Brain microvascular endothelial cell (primary cell): ENCODE measurements around the gene DLL4.

Experiments
- DNase-seq: peaks from one replicate; pipeline ENCODE4 v3.0.0-alpha.2; 2020
- H3K27ac ChIP-seq: fragments of 250-450 bp; sonication (Bioruptor Pico); 2 replicates; pipeline ENCODE4 v1.5.1; 2020; ENCODE audit warnings: mild to moderate bottlenecking, moderate library complexity
- H3K27me3 ChIP-seq: fragments of 250-450 bp; sonication (Bioruptor Pico); replicated peaks from 2 replicates; pipeline ENCODE4 v1.5.1; 2020; ENCODE audit warnings: mild to moderate bottlenecking
- H3K36me3 ChIP-seq: fragments of 250-450 bp; sonication (Bioruptor Pico); replicated peaks from 2 replicates; pipeline ENCODE4 v1.5.1; 2020; ENCODE audit warnings: mild to moderate bottlenecking
- H3K4me3 ChIP-seq: 2 replicates; pipeline ENCODE4 v1.5.1; 2011; ENCODE audit warnings: low read depth, mild to moderate bottlenecking, control low read depth, low read length, moderate library complexity
- in situ Hi-C: cut with HindIII; loops from 2 replicates; pipeline ENCODE4 v1.10.0; 2017; ENCODE audit warnings: low sequenced_read_pairs, low pct_ligation_motif_present
- TF ChIP-seq, protein P1 (sequence below): IDR thresholded peaks from 2 replicates; pipeline ENCODE4 v1.5.1; 2011; ENCODE audit warnings: low read depth, mild to moderate bottlenecking, moderate library complexity, low read length, control low read depth, inconsistent platforms; ENCODE audit errors: missing control alignments

DLL4 gene

DNA sequence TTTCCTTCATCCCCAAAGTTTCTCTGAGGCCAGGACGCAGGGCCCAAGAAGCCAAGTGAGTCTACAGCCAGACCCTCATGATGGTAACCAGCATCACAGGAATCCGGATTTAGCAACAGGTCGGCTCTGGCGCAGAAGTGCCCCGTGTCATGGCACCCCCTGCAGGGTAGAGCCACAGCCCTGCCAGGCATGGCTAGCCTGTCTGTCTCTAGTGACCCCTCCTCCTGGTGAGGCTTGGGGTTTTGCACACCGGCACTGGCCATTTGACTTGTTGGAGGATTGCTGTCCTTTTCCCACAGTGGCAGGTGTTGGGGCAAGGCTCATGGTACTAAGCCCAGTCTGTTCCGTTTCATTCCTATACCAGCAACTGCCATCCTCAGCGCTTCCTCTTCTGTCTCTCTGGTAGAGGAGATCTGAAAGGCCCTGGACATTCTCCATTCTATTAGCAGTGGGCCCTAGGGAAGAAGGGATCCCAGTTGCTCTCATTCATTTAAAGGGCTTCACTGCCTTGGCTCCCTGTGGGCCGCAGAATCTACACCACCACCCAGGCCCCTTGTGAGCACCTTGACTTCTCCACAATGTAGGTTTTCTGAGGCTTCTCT, 14.7 kb downstream of the DLL4 start:
- Histone ChIP-seq H3K27me3 (no peaks in the 10 kb centered on the region), H3K36me3 (no peaks in the 10 kb centered on the region), H3K4me3 (no peak overlapping the region), H3K27ac (no peak overlapping the region)
- DNase-seq = no peak
- in situ Hi-C loops = no loop called here
- TF ChIP-seq, protein P1, sequence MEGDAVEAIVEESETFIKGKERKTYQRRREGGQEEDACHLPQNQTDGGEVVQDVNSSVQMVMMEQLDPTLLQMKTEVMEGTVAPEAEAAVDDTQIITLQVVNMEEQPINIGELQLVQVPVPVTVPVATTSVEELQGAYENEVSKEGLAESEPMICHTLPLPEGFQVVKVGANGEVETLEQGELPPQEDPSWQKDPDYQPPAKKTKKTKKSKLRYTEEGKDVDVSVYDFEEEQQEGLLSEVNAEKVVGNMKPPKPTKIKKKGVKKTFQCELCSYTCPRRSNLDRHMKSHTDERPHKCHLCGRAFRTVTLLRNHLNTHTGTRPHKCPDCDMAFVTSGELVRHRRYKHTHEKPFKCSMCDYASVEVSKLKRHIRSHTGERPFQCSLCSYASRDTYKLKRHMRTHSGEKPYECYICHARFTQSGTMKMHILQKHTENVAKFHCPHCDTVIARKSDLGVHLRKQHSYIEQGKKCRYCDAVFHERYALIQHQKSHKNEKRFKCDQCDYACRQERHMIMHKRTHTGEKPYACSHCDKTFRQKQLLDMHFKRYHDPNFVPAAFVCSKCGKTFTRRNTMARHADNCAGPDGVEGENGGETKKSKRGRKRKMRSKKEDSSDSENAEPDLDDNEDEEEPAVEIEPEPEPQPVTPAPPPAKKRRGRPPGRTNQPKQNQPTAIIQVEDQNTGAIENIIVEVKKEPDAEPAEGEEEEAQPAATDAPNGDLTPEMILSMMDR = no peak

DNA sequence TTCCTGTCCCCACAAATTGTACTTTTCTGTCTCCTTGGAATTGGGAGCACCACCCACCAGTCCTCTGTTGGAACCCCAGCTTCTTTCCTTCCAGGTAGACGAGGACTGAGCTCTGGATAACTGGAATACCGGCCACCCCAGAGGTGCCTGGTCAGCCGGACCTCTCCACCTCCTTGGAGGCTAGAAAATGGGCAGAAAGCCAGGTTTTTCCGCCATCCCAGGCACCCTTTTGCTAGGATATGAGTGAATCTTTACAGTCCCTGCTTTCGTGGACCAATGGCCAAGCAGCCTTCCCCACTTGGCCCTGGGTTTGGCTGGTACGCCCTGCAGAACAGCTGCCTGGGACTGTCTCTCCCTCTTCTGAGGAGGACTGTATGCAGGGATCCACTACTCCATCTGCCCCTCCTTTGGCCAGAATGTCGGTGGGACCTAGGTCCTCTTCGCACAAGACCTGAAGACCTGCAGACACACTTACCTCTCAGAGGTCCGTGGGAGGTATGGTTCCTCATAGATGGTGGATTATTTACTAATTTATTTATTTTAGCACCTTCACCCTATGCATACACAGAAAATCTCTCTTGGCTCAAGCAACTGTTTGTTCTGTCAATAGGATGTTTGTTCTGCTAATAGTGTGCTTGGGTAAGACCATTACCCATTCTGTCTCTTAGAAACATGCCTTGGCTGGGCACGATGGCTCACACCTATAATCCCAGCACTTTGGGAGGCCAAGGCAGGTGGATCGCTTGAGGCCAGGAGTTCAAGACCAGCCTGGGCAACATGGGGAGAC, 15.6 kb downstream of the DLL4 start:
- Histone ChIP-seq H3K4me3 (no peak overlapping the region), H3K27ac (no peak overlapping the region), H3K36me3 (no peaks in the 10 kb centered on the region), H3K27me3 (no peaks in the 10 kb centered on the region)
- no peak for DNase-seq
- in situ Hi-C loops = no loop called here
- TF ChIP-seq, protein P1 = no peak

DNA sequence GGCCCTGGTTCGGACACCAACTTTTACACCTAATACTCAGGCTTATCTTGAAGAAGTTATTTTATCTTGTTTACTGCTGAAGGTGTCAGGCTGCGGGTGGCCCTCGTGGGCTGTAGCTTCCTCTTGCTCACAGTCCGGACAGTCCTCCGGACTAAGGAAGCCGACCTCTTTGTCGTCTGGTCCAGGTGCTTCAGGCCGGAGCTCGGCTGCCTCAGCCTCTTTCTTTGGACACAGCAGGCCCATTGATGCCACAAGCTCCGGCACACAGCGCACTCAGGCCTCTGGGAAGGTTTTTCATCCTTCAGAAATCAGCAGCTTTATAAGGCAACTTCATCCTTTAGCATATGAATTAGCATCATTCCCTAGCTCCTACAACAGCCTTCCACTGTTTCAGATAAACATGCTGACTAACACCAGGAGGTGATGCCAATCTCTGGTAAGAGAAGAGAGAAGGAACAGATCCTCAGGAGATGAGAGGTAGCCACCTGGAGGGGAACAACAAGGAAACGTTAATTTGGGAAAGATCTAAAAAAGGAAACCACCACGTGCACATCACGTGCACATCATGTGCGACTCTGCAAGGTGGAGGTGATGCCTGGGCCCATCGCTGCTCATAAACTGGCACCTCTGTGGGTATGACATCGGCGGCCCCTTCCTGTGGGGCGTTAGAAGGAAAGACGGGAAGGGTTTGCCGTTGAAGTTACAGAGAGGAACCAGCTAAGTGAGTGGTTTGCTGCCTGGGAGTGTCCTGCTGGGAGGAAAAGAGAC, 19.8 kb downstream of the DLL4 start:
- in situ Hi-C loops = no loop called here
- no peak for DNase-seq
- Histone ChIP-seq H3K4me3 (no peak overlapping the region), H3K36me3 (no peaks in the 10 kb centered on the region), H3K27me3 (no peaks in the 10 kb centered on the region), H3K27ac (no peak overlapping the region)
- TF ChIP-seq, protein P1 = no peak

DNA sequence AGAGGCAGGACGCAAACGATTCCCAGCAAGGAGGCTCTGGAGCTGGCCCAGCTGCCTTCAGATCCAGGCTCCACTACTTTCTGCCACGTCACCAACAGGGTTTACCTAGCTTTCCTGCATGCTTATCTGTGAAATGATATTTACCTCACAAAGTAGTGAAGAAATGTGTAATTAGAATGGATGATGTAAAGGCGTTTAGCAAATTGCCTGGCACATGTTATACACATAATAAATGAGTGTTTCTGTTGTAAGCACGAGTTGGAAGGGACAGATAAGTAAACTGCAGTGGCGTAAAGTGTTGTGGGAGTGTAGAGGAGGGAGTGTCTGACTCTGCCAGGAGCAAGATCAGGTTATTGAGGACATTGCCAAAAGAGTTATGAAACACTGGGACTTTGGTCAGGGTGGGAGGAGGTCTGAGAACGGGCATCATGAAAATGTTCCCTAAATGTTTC, 20.6 kb downstream of the DLL4 start:
- TF ChIP-seq, protein P1 = no peak
- in situ Hi-C loops = no loop called here
- Histone ChIP-seq H3K27me3 (no peaks in the 10 kb centered on the region), H3K36me3 (no peaks in the 10 kb centered on the region), H3K4me3 (no peak overlapping the region), H3K27ac (no peak overlapping the region)
- DNase-seq = no peak

DNA sequence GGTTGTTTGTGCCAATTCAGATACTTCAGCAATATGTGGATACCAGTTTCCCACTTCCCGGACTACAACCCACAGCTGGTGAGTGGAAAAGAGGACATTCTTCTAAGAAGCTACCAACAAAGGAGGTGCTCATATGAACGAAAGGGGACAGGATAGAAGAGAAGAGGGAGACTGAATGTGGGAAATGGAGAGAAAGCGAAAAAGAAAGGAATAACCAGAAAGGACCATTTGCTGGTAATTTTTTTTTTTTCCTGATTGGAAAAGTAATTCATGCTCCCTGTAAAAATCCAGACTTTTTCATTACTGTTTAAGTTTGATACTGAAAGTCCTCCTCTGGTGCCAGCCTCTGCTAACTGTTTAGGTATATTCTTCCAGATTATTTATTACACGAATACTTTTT, 22.6 kb downstream of the DLL4 start:
- no peak overlapping the region for H3K27ac ChIP-seq
- in situ Hi-C loops = no loop called here
- TF ChIP-seq, protein P1 = no peak
- H3K36me3 ChIP-seq = no peaks in the 10 kb centered on the region
- no peaks in the 10 kb centered on the region for H3K27me3 ChIP-seq
- no peak for DNase-seq
- no peak overlapping the region for H3K4me3 ChIP-seq
